Stimulated activated naive B cell treated with anti-CD40 and anti-IgM and Interleukin-4, amounts not matched to agents 10 μg/mL and 1 μg/mL and 100 μg/mL, for 72 hours (primary cell): ENCODE results near the gene ELMO1.

ENCODE experiments used
- ATAC-seq, 2 donors: fragments of 150-1000 bp; cut with Tn5 transposase; replicated peaks; 2 replicates each; pipeline ENCODE4 v1.10.0; 2021; ENCODE audit warnings: moderate library complexity in 1 of 2
- DNase-seq: peaks from one replicate; pipeline ENCODE4 v3.0.0; 2021
- H3K27ac Mint-ChIP-seq: one replicate; pipeline ENCODE4 v1.8.0; 2022; ENCODE audit warnings: mild to moderate bottlenecking, mixed read lengths
- H3K27me3 Mint-ChIP-seq, 2 donors: one replicate each; pipeline ENCODE4 v1.8.0; 2022; ENCODE audit warnings: mixed read lengths in 2 of 2
- H3K36me3 Mint-ChIP-seq, 2 donors: one replicate each; pipeline ENCODE4 v1.8.0; 2022; ENCODE audit warnings: mixed read lengths in 2 of 2, mild to moderate bottlenecking in 1 of 2
- H3K4me1 Mint-ChIP-seq, 2 donors: one replicate each; pipeline ENCODE4 v1.8.0; 2022; ENCODE audit warnings: mixed read lengths in 2 of 2, mild to moderate bottlenecking in 1 of 2
- H3K4me3 Mint-ChIP-seq, 2 donors: one replicate each; pipeline ENCODE4 v1.8.0; 2022; ENCODE audit warnings: mild to moderate bottlenecking in 2 of 2, mixed read lengths in 2 of 2, moderate library complexity in 1 of 2
- H3K9me3 Mint-ChIP-seq, 2 donors: one replicate each; pipeline ENCODE4 v1.8.0; 2022; ENCODE audit warnings: mixed read lengths in 2 of 2, mild to moderate bottlenecking in 1 of 2

Gene ELMO1

DNA sequence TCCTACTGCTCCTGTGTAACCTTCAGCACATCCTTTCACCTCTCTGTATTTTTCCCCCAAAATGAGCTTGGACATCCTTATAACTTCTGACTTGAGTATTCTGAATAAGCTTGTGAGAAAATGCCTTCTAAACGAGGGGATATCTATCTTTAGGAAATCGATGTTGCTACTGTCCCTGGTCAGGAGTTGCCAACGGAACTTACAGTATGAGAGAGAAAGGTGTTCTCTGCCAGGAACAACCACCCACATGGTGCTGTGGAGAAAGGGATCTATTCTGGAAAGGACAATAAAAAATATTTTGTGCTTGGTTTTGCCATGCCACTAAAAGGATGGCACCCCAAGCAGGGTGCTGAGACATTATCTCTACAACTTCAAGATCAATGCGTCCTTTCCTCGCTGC is 537.8 kb downstream of the ELMO1 start:
- Mint-ChIP-seq H3K4me3 (no peak overlapping the region), H3K27ac (no peak overlapping the region), H3K4me1 (no peaks in the 10 kb centered on the region), H3K27me3 (no peaks in the 10 kb centered on the region), H3K9me3 (no peaks in the 10 kb centered on the region), H3K36me3 (peaks cover 26 to 51% of the 10 kb centered on the region in 2 donors)
- ATAC-seq: no peak
- no peak for DNase-seq

GRCh38 chr7:36910401-36910800 is 538.3 kb downstream of the ELMO1 start:
- Mint-ChIP-seq H3K36me3 (peaks cover 22 to 49% of the 10 kb centered on the region in 2 donors), H3K4me3 (no peak overlapping the region), H3K27me3 (no peaks in the 10 kb centered on the region), H3K4me1 (no peaks in the 10 kb centered on the region), H3K27ac (no peak overlapping the region), H3K9me3 (no peaks in the 10 kb centered on the region)
- no peak for ATAC-seq
- DNase-seq: no peak

DNA sequence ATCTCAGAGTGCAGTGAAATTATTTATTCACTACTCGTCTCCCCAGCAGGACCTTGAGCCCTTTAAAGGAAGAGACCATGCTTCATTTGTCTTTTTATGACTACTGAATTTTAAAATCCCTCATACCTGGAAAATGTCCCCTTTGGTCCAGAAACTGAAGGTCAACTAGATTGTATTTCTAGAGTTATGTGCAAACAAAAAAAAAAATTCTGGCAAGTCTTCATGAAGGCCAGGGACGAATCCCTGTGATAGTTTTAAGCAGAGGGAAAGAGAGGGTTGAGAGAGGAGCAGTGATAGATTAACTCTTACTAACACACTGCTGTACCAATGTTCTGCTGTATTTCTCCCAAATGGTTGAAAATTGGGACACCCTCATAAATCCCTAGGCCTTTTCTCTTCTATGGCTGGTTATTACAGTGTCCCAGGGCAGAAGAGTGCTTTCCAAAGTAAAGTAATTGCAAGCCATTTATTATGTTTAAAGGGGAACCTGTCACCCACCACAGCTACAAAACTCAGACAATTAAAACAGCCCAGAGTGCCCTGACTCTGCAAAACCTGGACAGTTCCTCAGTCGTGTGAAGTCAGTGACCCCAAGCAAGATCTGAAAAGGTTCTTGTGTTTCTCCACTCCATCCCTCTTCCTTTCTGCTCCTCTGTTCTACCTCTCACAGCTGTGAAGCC is 541.6 kb downstream of the ELMO1 start:
- peak overlapping the region; percentile 63 for H3K27ac Mint-ChIP-seq

GRCh38 chr7:36906448-36906847 is 542.2 kb downstream of the ELMO1 start:
- Mint-ChIP-seq H3K4me3 (no peak overlapping the region), H3K27ac (peak overlapping the region; percentile 31)

More for the DNA sequence above, 541.6 kb downstream of the ELMO1 start:
- Mint-ChIP-seq H3K27me3 (no peaks in the 10 kb centered on the region), H3K4me1 (no peaks in the 10 kb centered on the region), H3K9me3 (no peaks in the 10 kb centered on the region), H3K36me3 (peaks cover 37 to 52% of the 10 kb centered on the region in 2 donors), H3K4me3 (no peak overlapping the region)
- DNase-seq: no peak
- ATAC-seq: no peak

GRCh38 chr7:36905841-36906240 is 542.8 kb downstream of the ELMO1 start:
- peaks cover 32 to 49% of the 10 kb centered on the region in 2 donors for H3K36me3 Mint-ChIP-seq
- ATAC-seq (no peak), DNase-seq (no peak)
- H3K27ac Mint-ChIP-seq: no peak overlapping the region
- H3K27me3 Mint-ChIP-seq: no peaks in the 10 kb centered on the region
- H3K9me3 Mint-ChIP-seq: no peaks in the 10 kb centered on the region
- no peak overlapping the region for H3K4me3 Mint-ChIP-seq
- no peaks in the 10 kb centered on the region for H3K4me1 Mint-ChIP-seq

More at GRCh38 chr7:36906448-36906847, 542.2 kb downstream of the ELMO1 start:
- no peak for ATAC-seq
- Mint-ChIP-seq H3K36me3 (peaks cover 34 to 49% of the 10 kb centered on the region in 2 donors), H3K27me3 (no peaks in the 10 kb centered on the region), H3K9me3 (no peaks in the 10 kb centered on the region), H3K4me1 (no peaks in the 10 kb centered on the region)
- no peak for DNase-seq

DNA sequence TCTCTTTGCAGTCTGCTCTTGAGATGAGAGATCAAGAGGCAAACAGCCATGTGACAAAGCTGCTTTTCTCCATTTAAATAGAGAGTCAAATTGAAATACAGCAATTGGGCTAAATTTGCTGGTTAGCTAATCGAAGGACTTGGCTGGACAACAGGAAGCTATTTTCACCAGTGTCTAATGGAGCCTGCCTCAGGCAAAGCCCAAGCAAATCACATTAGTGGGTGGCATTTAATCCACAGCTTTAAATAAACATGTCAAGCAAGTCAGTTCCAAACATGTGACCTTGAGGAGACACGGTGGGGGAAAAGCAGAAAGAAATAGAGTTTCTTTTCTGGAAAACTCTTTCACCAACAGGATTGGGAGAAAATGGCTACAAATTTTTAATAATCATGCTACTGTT is 543.9 kb downstream of the ELMO1 start:
- ATAC-seq (no peak), DNase-seq (no peak)
- Mint-ChIP-seq H3K27me3 (no peaks in the 10 kb centered on the region), H3K36me3 (peaks cover 29 to 47% of the 10 kb centered on the region in 2 donors), H3K9me3 (no peaks in the 10 kb centered on the region), H3K27ac (no peak overlapping the region), H3K4me1 (no peaks in the 10 kb centered on the region), H3K4me3 (no peak overlapping the region)

DNA sequence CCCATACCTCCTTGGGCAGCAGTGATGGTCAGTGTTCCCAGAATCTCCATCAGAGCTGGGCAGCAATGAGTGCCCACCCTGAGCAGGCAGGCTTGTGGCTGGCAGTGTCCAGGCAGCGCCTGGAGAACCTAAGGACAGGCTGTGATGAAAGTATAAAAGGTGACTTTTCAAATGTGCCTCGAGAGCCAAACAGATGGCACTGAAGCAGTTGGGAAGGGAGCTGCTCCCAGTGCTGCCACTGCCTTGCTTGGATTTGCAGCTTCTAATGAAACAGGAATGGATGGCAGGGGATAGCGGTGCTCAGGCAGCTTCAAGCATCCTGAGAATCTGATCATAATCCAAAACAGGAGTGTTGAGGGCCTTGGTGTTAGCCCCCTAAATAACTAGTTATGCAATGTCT is 544.6 kb downstream of the ELMO1 start:
- Mint-ChIP-seq H3K27ac (no peak overlapping the region), H3K27me3 (no peaks in the 10 kb centered on the region), H3K4me1 (no peaks in the 10 kb centered on the region), H3K4me3 (no peak overlapping the region), H3K9me3 (no peaks in the 10 kb centered on the region), H3K36me3 (peaks cover 29 to 45% of the 10 kb centered on the region in 2 donors)
- DNase-seq (no peak), ATAC-seq (no peak)

DNA sequence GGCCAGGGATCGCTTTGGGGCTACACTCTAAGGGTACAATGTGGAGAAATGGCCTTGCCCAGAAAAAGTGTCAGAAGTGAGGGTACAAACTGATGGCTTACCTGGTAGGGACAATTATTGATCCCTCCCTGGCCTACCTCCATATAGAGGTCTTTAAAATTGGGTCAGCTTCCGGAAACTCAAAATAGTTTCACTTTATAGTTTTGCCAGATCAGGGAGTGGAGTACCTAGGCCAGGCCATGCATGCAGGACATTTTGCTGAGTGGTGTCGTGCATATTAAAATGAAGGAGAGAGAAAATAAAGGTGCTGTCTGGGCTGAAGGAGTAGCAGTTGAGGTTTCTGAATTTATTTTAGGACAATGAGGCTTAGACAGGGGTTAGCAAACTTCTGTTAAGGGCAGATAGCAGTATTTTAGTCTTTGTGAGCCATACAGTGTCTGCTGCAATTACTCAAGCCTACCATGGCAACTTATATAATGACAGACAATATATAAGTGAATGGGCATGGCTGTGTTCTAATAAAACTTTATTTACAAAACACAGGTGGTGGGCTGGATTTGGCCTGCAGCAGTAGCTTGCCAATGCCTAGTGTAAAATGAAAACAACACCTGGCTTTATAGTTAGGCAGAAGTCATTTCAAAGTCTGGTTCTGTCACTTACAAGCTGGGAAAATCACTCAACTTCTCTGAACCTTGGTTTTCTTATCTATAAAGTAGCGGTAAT is 547.5 kb downstream of the ELMO1 start:
- H3K9me3 Mint-ChIP-seq: no peaks in the 10 kb centered on the region
- H3K4me3 Mint-ChIP-seq: no peak overlapping the region
- no peak for DNase-seq
- H3K36me3 Mint-ChIP-seq: peaks cover 35 to 49% of the 10 kb centered on the region in 2 donors
- peaks cover 0 to 2% of the 10 kb centered on the region in 2 donors for H3K4me1 Mint-ChIP-seq
- no peak overlapping the region for H3K27ac Mint-ChIP-seq
- H3K27me3 Mint-ChIP-seq: no peaks in the 10 kb centered on the region
- ATAC-seq: no peak

GRCh38 chr7:36898186-36898585 is 550.5 kb downstream of the ELMO1 start:
- peaks cover 0 to 2% of the 10 kb centered on the region in 2 donors for H3K4me1 Mint-ChIP-seq
- H3K36me3 Mint-ChIP-seq: peaks cover 26 to 51% of the 10 kb centered on the region in 2 donors
- ATAC-seq (no peak), DNase-seq (no peak)
- H3K9me3 Mint-ChIP-seq: no peaks in the 10 kb centered on the region
- H3K27me3 Mint-ChIP-seq: no peaks in the 10 kb centered on the region
- no peak overlapping the region for H3K4me3 Mint-ChIP-seq
- no peak overlapping the region for H3K27ac Mint-ChIP-seq

DNA sequence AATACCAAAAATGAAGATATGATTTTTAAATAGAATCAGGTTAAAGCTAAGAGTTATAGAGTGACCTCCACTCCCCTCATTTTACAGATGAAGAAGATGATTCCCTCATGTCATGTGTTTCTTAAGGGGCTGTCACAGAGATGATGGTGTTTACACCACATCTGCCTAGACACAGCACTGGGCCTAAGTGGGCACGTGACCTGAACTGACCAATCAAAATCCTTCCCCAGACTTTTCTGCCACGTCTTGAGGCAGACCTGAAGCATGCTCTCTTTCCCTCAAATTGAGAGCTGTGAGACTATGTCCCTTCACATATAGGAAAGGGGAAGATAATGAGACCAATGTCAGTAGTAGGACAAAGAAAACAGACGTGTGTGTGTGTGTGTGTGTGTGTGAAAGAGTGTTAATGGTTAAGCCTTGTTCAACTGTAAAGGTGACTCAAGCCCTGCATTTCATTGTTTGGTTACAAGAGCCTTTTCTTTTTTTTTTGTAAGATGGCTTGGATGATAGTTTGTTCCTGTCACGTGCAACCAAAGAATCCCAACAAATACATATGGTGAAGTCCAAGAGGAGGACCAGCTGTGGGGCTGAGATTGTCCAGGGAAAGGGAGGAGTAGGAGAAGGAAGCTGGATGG is 551.6 kb downstream of the ELMO1 start:
- no peak overlapping the region for H3K27ac Mint-ChIP-seq
- no peaks in the 10 kb centered on the region for H3K9me3 Mint-ChIP-seq
- no peaks in the 10 kb centered on the region for H3K27me3 Mint-ChIP-seq
- no peak overlapping the region for H3K4me3 Mint-ChIP-seq
- peaks cover 26 to 51% of the 10 kb centered on the region in 2 donors for H3K36me3 Mint-ChIP-seq
- peaks cover 0 to 2% of the 10 kb centered on the region in 2 donors for H3K4me1 Mint-ChIP-seq
- DNase-seq (no peak), ATAC-seq (no peak)

DNA sequence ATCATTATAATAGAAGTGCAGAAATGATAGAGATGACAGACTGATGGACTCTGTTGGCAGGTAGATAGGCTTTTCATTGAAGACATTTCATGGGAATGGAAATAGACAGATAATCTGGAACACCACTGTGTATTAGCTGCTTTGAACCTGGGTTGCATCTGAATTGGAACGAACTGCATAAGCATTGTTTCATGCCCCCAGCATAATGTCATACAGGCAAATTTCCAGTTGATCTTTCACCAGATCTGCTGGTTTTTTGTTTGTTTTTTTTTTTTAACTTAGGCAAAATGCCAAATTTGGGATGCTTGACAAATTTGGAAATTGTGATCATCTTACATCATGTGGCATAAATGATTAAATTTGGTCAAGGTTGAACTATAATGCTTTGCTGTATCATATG is 552.2 kb downstream of the ELMO1 start:
- ATAC-seq (no peak), DNase-seq (no peak)
- H3K4me1 Mint-ChIP-seq: peaks cover 0 to 2% of the 10 kb centered on the region in 2 donors
- no peak overlapping the region for H3K27ac Mint-ChIP-seq
- no peaks in the 10 kb centered on the region for H3K27me3 Mint-ChIP-seq
- no peak overlapping the region for H3K4me3 Mint-ChIP-seq
- peaks cover 28 to 54% of the 10 kb centered on the region in 2 donors for H3K36me3 Mint-ChIP-seq
- H3K9me3 Mint-ChIP-seq: no peaks in the 10 kb centered on the region

GRCh38 chr7:36895192-36895591 is 553.5 kb downstream of the ELMO1 start:
- H3K27me3 Mint-ChIP-seq: no peaks in the 10 kb centered on the region
- peaks cover 33 to 56% of the 10 kb centered on the region in 2 donors for H3K36me3 Mint-ChIP-seq
- no peak for DNase-seq
- H3K9me3 Mint-ChIP-seq: no peaks in the 10 kb centered on the region
- no peak for ATAC-seq
- no peak overlapping the region for H3K4me3 Mint-ChIP-seq
- H3K4me1 Mint-ChIP-seq: peaks cover 0 to 2% of the 10 kb centered on the region in 2 donors
- H3K27ac Mint-ChIP-seq: no peak overlapping the region

GRCh38 chr7:36894190-36894589 is 554.5 kb downstream of the ELMO1 start:
- H3K36me3 Mint-ChIP-seq: peaks cover 33 to 52% of the 10 kb centered on the region in 2 donors
- DNase-seq (no peak), ATAC-seq (no peak)
- no peaks in the 10 kb centered on the region for H3K9me3 Mint-ChIP-seq
- no peak overlapping the region for H3K27ac Mint-ChIP-seq
- H3K4me3 Mint-ChIP-seq: no peak overlapping the region
- no peaks in the 10 kb centered on the region for H3K27me3 Mint-ChIP-seq
- peaks cover 0 to 2% of the 10 kb centered on the region in 2 donors for H3K4me1 Mint-ChIP-seq

- no peak overlapping the region for H3K27ac Mint-ChIP-seq
- ATAC-seq: no peak
- H3K27me3 Mint-ChIP-seq: no peaks in the 10 kb centered on the region
- no peak for DNase-seq
- no peak overlapping the region for H3K4me3 Mint-ChIP-seq
- H3K36me3 Mint-ChIP-seq: peaks cover 54 to 71% of the 10 kb centered on the region in 2 donors
- H3K4me1 Mint-ChIP-seq: no peaks in the 10 kb centered on the region
- H3K9me3 Mint-ChIP-seq: no peaks in the 10 kb centered on the region
These were observed 559.5 kb downstream of the ELMO1 start for GRCh38 chr7:36889182-36889581.

DNA sequence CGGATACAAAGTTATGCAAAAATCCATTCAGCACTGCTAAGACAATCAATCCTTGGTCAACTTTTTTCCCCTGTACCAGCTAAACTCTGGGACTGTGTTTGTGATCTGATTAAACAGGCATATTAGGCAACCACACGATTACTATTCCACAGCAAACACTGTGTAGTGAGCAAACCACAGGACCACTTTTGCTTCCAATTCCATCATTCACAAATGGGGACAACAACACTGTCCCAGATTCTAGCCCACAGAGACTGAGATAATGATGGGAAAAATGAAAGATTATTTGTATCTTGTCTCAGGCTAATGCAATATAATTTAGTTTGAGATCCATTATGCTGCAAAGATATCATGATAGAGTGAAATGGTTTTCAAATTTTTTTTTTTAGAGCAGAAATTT is 560.7 kb downstream of the ELMO1 start:
- no peaks in the 10 kb centered on the region for H3K27me3 Mint-ChIP-seq

More for the DNA sequence above, 560.7 kb downstream of the ELMO1 start:
- DNase-seq (no peak), ATAC-seq (no peak)
- Mint-ChIP-seq H3K4me3 (no peak overlapping the region), H3K4me1 (no peaks in the 10 kb centered on the region), H3K9me3 (no peaks in the 10 kb centered on the region), H3K36me3 (peaks cover 49 to 71% of the 10 kb centered on the region in 2 donors), H3K27ac (no peak overlapping the region)
